Tibial nerve (tissue), 3 donors: Measurements from ENCODE around the gene ZFYVE28.

ENCODE experiments used
- POLR2A ChIP-seq, 2 donors: fragments of 450-650 bp; IDR thresholded peaks; one replicate each; pipeline ENCODE4 v1.6.1; 2017; ENCODE audit warnings: antibody characterized with exemption in 2 of 2, mild to moderate bottlenecking in 2 of 2, moderate library complexity in 2 of 2
- TF ChIP-seq, protein P1 (sequence below), 5 experiments: fragments of 200-600 bp in 3 of 5; fragments of 450-650 bp in 2 of 5; sonication (generic) in 3 of 5; IDR thresholded peaks; one replicate each; pipeline ENCODE4 v1.5.1; 2016 to 2019; ENCODE audit warnings: antibody characterized with exemption in 5 of 5, mild to moderate bottlenecking in 3 of 5, moderate library complexity in 2 of 5

DNA sequence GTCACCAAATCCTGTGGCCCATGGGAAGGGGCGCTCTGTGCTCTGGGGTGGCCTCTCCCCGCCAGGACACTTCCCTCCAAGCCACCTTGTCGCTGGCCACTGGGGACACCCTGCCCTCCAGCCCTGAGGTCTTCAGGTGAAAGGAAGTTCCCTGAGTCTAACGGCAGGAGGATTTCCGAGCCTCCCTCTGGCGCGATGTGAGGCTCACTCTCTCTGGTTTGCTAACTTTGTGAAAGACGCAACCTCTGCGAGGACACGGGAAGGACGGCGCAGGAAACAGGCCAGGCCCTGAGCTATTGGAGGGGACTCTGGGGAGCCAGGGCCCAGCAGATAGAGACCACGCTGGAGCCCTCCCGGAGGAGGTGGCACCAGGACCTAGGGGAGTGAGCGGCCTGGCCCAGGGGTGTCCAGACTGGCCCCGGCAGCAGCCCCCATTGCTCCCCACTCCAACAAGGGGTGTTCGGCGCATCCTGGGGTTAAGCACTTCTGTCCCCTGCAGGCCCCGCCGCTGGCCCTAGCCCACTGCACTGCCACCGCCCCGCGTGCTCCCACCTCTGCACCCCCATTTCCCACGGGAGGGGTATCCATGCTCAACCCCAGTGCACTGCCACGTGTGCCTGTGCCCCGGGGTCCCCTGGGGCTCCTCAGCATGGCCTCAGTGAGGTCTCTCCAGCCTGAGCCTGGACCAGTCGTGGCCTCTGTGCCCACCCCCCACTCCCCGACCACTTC, 84.4 kb downstream of the ZFYVE28 start:
- TF ChIP-seq, protein P1, sequence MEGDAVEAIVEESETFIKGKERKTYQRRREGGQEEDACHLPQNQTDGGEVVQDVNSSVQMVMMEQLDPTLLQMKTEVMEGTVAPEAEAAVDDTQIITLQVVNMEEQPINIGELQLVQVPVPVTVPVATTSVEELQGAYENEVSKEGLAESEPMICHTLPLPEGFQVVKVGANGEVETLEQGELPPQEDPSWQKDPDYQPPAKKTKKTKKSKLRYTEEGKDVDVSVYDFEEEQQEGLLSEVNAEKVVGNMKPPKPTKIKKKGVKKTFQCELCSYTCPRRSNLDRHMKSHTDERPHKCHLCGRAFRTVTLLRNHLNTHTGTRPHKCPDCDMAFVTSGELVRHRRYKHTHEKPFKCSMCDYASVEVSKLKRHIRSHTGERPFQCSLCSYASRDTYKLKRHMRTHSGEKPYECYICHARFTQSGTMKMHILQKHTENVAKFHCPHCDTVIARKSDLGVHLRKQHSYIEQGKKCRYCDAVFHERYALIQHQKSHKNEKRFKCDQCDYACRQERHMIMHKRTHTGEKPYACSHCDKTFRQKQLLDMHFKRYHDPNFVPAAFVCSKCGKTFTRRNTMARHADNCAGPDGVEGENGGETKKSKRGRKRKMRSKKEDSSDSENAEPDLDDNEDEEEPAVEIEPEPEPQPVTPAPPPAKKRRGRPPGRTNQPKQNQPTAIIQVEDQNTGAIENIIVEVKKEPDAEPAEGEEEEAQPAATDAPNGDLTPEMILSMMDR (IDR thresholded peaks at IDR 0.05): no peak
- no peak for TF ChIP-seq POLR2A (IDR thresholded peaks at IDR 0.05)
